ENCODE measurements around the gene BORCS5.

- no peak for TF ChIP-seq EZH2 (IDR thresholded peaks at IDR 0.05)
- no peak for TF ChIP-seq POLR2AphosphoS5 (IDR thresholded peaks at IDR 0.05; ENCODE audit: borderline replicate concordance, low read depth, low read length)
These were observed 120.1 kb downstream of the BORCS5 start for GRCh38 chr12:12476857-12477531.

Measured in SK-N-MC (cell line).